Measurements from ENCODE around the gene RHCE. TPM values are rescaled to one million over a fixed set of nuclear protein-coding genes. Genes with fewer than 3 reads are reported as not detected.

RHCE gene
- 0.87 and 1.2 TPM in 2 replicates for total RNA-seq

DNA sequence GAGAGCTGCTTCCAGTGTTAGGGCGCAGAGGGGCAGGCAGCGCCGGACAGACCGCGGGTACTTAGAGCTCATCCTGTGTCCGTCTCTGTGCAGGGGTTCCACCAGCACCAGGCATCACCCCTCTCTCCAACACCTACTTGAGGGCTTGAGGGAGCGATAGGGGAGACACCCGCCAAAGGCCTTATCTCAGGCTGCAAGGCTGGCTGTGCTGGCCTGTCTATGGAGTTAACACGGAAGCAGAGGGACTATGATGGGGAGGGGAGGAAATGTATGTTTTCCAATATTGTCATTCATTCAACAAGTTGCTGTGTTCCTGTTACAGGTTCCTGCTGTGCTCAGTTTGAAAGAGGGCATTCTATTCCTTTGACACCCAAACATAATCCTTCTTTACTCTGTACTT lies at the start of gene RHCE:
Gene RHCE (minus strand): TSS at position 111 of the 400 bp plus-strand sequence. CDS start 39 bp downstream, at position 72.

DNA sequence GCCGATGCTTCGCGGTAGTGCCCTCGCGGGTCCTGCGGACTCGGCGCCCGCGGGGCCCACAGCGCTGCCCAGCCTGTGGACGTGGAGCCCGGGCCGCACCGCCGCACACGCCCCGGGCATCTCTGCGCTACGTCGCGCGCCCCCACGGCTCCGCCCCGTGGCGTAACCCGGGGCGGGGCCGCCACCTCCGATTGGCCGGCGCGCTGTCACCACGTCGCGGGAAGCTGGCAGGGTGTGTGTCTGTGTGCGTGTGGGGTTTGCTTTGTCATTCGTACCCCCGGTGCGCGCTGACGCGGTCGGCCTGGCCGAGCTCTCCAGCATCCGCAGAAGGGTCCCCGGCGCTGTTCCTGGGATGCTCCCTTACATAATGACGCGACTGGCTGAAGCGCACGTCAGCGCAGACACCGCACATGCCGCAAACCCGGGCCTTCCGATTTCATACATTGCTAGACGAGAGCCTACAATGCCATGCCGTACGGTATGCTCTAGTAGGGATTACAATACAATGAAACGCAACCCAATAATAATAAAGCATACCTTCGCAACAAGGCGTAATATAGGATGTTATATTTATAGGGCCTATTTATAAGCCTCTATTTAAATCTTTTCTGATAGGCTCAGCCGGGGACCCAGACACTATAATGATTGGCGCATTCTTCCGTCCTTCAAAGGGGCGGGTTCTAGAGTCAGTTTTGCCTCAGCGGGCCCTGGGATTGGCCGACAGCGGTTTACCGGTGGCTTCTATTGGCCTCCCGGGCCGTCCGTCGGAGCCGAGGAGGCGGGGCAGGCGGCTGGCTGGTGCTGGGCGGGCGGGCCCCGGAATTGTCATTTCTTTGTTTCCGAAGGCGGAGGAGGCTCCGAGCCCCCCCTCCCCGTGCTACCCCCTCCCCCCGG lies 9.7 kb upstream of the RHCE start, which contains the start of gene MACO1:
Gene MACO1 (plus strand): TSS at position 825 of the 894 bp plus-strand sequence. CDS start 202 bp downstream, outside the sequence.

DNA sequence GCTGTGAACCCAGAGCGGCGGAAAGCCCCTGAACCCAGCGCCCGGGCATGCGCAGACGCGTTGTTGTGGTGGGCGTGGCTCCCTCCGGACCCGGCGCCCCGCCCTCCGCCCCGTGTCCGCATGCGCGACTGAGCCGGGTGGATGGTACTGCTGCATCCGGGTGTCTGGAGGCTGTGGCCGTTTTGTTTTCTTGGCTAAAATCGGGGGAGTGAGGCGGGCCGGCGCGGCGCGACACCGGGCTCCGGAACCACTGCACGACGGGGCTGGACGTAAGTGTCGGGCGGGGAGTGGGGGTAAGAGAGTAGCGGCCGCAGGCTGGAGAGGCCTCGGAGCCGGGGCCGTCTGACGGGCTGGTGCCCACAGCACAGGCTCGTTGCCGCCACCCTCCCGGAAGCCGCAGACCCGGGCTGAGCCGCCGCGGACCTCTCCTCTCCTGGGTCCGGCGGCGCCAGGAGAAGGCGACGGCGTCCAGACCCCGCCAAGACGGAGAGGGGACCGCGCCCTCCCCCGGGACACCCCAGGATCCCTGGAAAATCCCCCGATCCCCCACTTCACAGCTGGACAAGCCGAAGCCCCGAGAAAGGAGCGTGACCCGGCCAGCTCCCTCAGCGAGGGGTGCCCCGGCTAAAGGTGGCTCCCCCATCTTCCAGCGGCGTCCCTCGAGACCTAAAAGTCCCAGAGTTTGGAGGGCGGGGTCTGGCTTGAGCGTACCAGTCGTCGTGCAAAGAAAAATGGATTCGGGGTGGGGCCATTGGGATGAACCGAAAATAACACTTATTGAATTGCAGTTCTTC lies 82.2 kb downstream of the RHCE start, which contains the start of gene TMEM50A:
Gene TMEM50A (plus strand): TSS at position 147 of the 794 bp plus-strand sequence. CDS start 2,153 bp downstream, outside the sequence.

Other genes with a start within 250 kb of the RHCE start
- 22.3 and 34.9 TPM in 2 replicates for gene SYF2, start 188.3 kb downstream of the RHCE start, total RNA-seq
- gene RSRP1, start 173.4 kb downstream of the RHCE start, total RNA-seq, result 104 and 234 TPM in 2 replicates
- not detected in 2 replicates for gene RHD, start 148.3 kb downstream of the RHCE start, total RNA-seq
- 68.3 and 104 TPM in 2 replicates for gene TMEM50A, start 82.5 kb downstream of the RHCE start, total RNA-seq
- 25.9 and 26.9 TPM in 2 replicates for gene MACO1, start 10.1 kb upstream of the RHCE start, total RNA-seq
- gene LDLRAP1, start 122.8 kb upstream of the RHCE start, total RNA-seq, result 13.0 and 16.2 TPM in 2 replicates
- 0.11 and 0.79 TPM in 2 replicates for gene MAN1C1, start 196.0 kb upstream of the RHCE start, total RNA-seq

Data from placental epithelial cell (primary cell).